Measurements from ENCODE around the gene SEMA4D. TPM values are rescaled to one million over a fixed set of nuclear protein-coding genes. Genes with fewer than 3 reads are reported as not detected.

The SEMA4D gene
- total RNA-seq, 1 donor from 2014 or later, result 46.2 TPM

GRCh38 chr9:89313842-89314241 lies 184.1 kb downstream of the SEMA4D start:
- Histone ChIP-seq H3K4me1 (peaks cover 36% of the 10 kb centered on the region), H3K27ac (no peak overlapping the region), H3K27me3 (no peaks in the 10 kb centered on the region), H3K9me3 (no peaks in the 10 kb centered on the region), H3K36me3 (peaks cover 9% of the 10 kb centered on the region), H3K4me3 (no peak overlapping the region)
- ATAC-seq (no peak), DNase-seq (no peak)
- intact Hi-C loops (cut with DNase I), result no loop called here
- no peak for TF ChIP-seq CTCF (IDR thresholded peaks at IDR 0.05)

GRCh38 chr9:89312222-89312571 lies 185.7 kb downstream of the SEMA4D start:
- Histone ChIP-seq H3K9me3 (no peaks in the 10 kb centered on the region), H3K4me3 (peak overlapping the region; percentile 60), H3K27me3 (no peaks in the 10 kb centered on the region), H3K27ac (no peak overlapping the region), H3K4me1 (peaks cover 29% of the 10 kb centered on the region), H3K36me3 (peaks cover 9% of the 10 kb centered on the region)
- DNase-seq (no peak), ATAC-seq (no peak)
- TF ChIP-seq CTCF (IDR thresholded peaks at IDR 0.05), result no peak
- intact Hi-C loops (cut with DNase I), result no loop called here

GRCh38 chr9:89311346-89312221 lies 186.3 kb downstream of the SEMA4D start:
- ATAC-seq, result no peak

More at GRCh38 chr9:89311346-89312221, 186.3 kb downstream of the SEMA4D start:
- no peak for TF ChIP-seq CTCF (IDR thresholded peaks at IDR 0.05)
- Histone ChIP-seq H3K27ac (peak overlapping the region; percentile 55), H3K9me3 (no peaks in the 10 kb centered on the region), H3K4me3 (peak overlapping the region; percentile 60), H3K4me1 (peaks cover 29% of the 10 kb centered on the region), H3K36me3 (peaks cover 7% of the 10 kb centered on the region), H3K27me3 (no peaks in the 10 kb centered on the region)
- DNase-seq, result peak; percentile 66
- intact Hi-C loops (cut with DNase I), result no loop called here

Small RNAs within 50 kb of the gene (microRNA-seq; reads per million reads assigned to microRNA genes)
- not detected for gene MIR3153 (ENCODE audit: borderline microRNAs expressed)

Other genes starting within 250 kb of the SEMA4D start
- gene CKS2, start 186.9 kb downstream of the SEMA4D start, total RNA-seq, result 15.0 TPM
- 58.0 TPM for gene SECISBP2, start 179.6 kb downstream of the SEMA4D start, total RNA-seq
- 19.8 TPM for gene GADD45G, start 106.9 kb upstream of the SEMA4D start, total RNA-seq